KMS-11 (cell line): ENCODE measurements around the gene VKORC1L1.
"Not testable (repeated sequence)": the region's sequence is repeated elsewhere in the genome, so short reads cannot be mapped to it uniquely, and the experiment has no call there.

Experiments used
- H2AFZ ChIP-seq: fragments of 200-600 bp; sonication (generic); 2 replicates; pipeline ENCODE4 v1.6.1; 2016; ENCODE audit warnings: antibody characterized with exemption, mixed run types, low read depth
- H3K27ac ChIP-seq: fragments of 200-600 bp; sonication (generic); 2 replicates; pipeline ENCODE4 v1.6.1; 2016; ENCODE audit warnings: mild to moderate bottlenecking, mixed run types
- H3K27me3 ChIP-seq: fragments of 200-600 bp; sonication (generic); 2 replicates; pipeline ENCODE4 v1.6.1; 2017; ENCODE audit warnings: mild to moderate bottlenecking, low read depth, mixed run types, moderate library complexity; ENCODE audit not compliant: insufficient read depth
- H3K36me3 ChIP-seq: fragments of 200-600 bp; sonication (generic); 2 replicates; pipeline ENCODE4 v1.6.1; 2017; ENCODE audit warnings: mild to moderate bottlenecking, mixed run types; ENCODE audit not compliant: insufficient read depth
- H3K4me1 ChIP-seq: fragments of 200-600 bp; sonication (generic); 2 replicates; pipeline ENCODE4 v1.6.1; 2016; ENCODE audit warnings: mild to moderate bottlenecking, low read depth, mixed run types; ENCODE audit not compliant: poor library complexity, severe bottlenecking
- H3K4me2 ChIP-seq: fragments of 200-600 bp; sonication (generic); 2 replicates; pipeline ENCODE4 v1.7.0; 2016; ENCODE audit warnings: mild to moderate bottlenecking, mixed run types
- H3K4me3 ChIP-seq: fragments of 200-600 bp; sonication (generic); IDR thresholded peaks from 2 replicates; pipeline ENCODE4 v1.6.1; 2017; ENCODE audit warnings: low read depth, low read length, mixed read lengths; ENCODE audit not compliant: insufficient read depth
- H3K79me2 ChIP-seq: fragments of 200-600 bp; sonication (generic); 2 replicates; pipeline ENCODE4 v1.6.1; 2016; ENCODE audit warnings: low read depth, mixed run types; ENCODE audit not compliant: insufficient read depth
- H3K9ac ChIP-seq: fragments of 200-600 bp; sonication (generic); 2 replicates; pipeline ENCODE4 v1.6.1; 2016; ENCODE audit warnings: mild to moderate bottlenecking, mixed run types
- H4K20me1 ChIP-seq: fragments of 200-600 bp; sonication (generic); 2 replicates; pipeline ENCODE4 v1.6.1; 2016; ENCODE audit warnings: mild to moderate bottlenecking, mixed run types; ENCODE audit not compliant: insufficient read depth
- CTCF ChIP-seq: fragments of 200-600 bp; sonication (generic); conservative IDR thresholded peaks from 2 replicates; pipeline ENCODE4 v1.6.1; 2017; ENCODE audit warnings: low read depth, mild to moderate bottlenecking, antibody characterized with exemption, low read length, moderate library complexity, mixed read lengths

The VKORC1L1 gene

GRCh38 chr7:65962033-65962432, 89.2 kb downstream of the VKORC1L1 start:
- H3K4me1 ChIP-seq = no peaks in the 10 kb centered on the region
- H3K27me3 ChIP-seq = no peaks in the 10 kb centered on the region
- no peak overlapping the region for H3K27ac ChIP-seq
- H3K4me2 ChIP-seq = no peak overlapping the region
- no peaks in the 10 kb centered on the region for H3K79me2 ChIP-seq
- H2AFZ ChIP-seq = no peak overlapping the region
- no peak for TF ChIP-seq CTCF
- H3K36me3 ChIP-seq = peaks cover 14% of the 10 kb centered on the region; the same call in 1 of the 2 replicates
- no peak overlapping the region for H3K9ac ChIP-seq
- no peaks in the 10 kb centered on the region for H4K20me1 ChIP-seq
- H3K4me3 ChIP-seq = no peak overlapping the region

GRCh38 chr7:65964671-65965070, 91.8 kb downstream of the VKORC1L1 start:
- H3K9ac ChIP-seq, H3K4me2 ChIP-seq, H3K4me3 ChIP-seq, H3K27me3 ChIP-seq, H2AFZ ChIP-seq, H3K27ac ChIP-seq, H3K79me2 ChIP-seq, H3K4me1 ChIP-seq, H4K20me1 ChIP-seq: not testable (repeated sequence)
- H3K36me3 ChIP-seq = peaks cover 23% of the 10 kb centered on the region; the same call in 1 of the 2 replicates

GRCh38 chr7:65966146-65966545, 93.3 kb downstream of the VKORC1L1 start:
- Histone ChIP-seq H3K27me3 (no peaks in the 10 kb centered on the region), H3K27ac (no peak overlapping the region), H3K4me1 (no peaks in the 10 kb centered on the region), H3K79me2 (no peaks in the 10 kb centered on the region), H3K4me3 (no peak overlapping the region), H2AFZ (no peak overlapping the region), H3K36me3 (peaks cover 23% of the 10 kb centered on the region; the same call in 1 of the 2 replicates), H3K4me2 (no peak overlapping the region), H4K20me1 (no peaks in the 10 kb centered on the region), H3K9ac (no peak overlapping the region)
- TF ChIP-seq CTCF = no peak

GRCh38 chr7:65967361-65968155, 94.7 kb downstream of the VKORC1L1 start:
- Histone ChIP-seq H3K4me1 (no peaks in the 10 kb centered on the region), H3K9ac (no peak overlapping the region), H3K36me3 (peaks cover 27% of the 10 kb centered on the region; the same call in 1 of the 2 replicates), H3K27me3 (no peaks in the 10 kb centered on the region), H2AFZ (no peak overlapping the region), H3K4me3 (no peak overlapping the region), H4K20me1 (no peaks in the 10 kb centered on the region), H3K4me2 (no peak overlapping the region), H3K27ac (no peak overlapping the region), H3K79me2 (no peaks in the 10 kb centered on the region)
- no peak for TF ChIP-seq CTCF
